Measurements from ENCODE around the gene OTULIN. TPM values are rescaled to one million over a fixed set of nuclear protein-coding genes. Genes with fewer than 3 reads are reported as not detected.

Gene OTULIN
- total RNA-seq, 4 donors from 2014 or later, result 5.0 to 30.1 (median 17.8) TPM

DNA sequence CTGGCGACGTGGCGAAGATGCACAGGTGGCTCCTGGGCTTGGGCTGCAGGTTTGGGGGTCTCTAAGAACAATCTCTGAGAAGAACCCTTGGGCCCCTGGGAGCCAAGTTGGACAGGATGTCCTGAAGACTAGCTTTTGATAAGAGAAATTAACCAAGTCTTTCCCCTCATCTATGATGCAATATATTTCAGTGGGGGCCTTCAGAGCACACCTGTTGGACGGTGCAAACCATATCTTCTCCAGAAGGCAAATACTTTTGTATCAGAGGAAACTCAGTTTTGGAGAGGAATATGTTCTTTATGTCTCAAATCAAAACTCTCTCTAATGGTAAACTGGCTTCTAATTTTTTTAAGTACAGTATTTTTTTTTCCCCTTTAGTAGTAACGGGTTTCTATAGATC, 28.6 kb downstream of the OTULIN start:
- Histone ChIP-seq H3K36me3 (no peaks in the 10 kb centered on the region), H3K27ac (no peak overlapping the region), H3K4me3 (no peak overlapping the region), H3K4me1 (no peaks in the 10 kb centered on the region), H3K9me3 (no peaks in the 10 kb centered on the region), H3K27me3 (no peaks in the 10 kb centered on the region)
- DNase-seq, result no peak
- TF ChIP-seq POLR2A (IDR thresholded peaks at IDR 0.05) (no peak), CTCF (IDR thresholded peaks at IDR 0.05) (no peak)
- intact Hi-C loops (cut with DNase I; ENCODE audit: low total_unique reads), result no loop called here

GRCh38 chr5:14695152-14695551, 30.6 kb downstream of the OTULIN start:
- Histone ChIP-seq H3K27ac (no peak overlapping the region), H3K27me3 (no peaks in the 10 kb centered on the region), H3K4me1 (no peaks in the 10 kb centered on the region), H3K36me3 (no peaks in the 10 kb centered on the region), H3K9me3 (no peaks in the 10 kb centered on the region), H3K4me3 (no peak overlapping the region)
- TF ChIP-seq CTCF (IDR thresholded peaks at IDR 0.05) (no peak), POLR2A (IDR thresholded peaks at IDR 0.05) (no peak)
- intact Hi-C loops (cut with DNase I; ENCODE audit: low total_unique reads), result no loop called here
- no peak for DNase-seq

DNA sequence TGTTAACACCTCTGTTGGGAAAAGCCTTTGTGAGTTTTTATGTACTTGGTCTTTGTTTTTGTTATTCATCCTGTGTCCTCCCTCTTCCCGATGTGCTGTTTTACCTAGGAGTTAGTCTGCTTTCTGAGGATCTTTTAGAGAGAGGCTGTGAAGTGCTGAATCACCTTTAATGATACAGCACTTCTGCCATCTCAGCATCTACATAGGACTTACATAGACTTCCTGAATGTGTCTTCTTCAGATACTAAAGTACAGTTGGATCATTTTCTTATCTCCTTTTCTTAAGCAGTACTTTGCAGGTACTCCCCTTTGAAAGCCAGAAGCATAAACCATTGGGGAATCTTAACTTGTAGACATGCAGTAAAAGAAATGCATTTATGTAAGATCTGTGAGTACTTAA, 31.5 kb downstream of the OTULIN start:
- Histone ChIP-seq H3K9me3 (no peaks in the 10 kb centered on the region), H3K4me3 (no peak overlapping the region), H3K27me3 (no peaks in the 10 kb centered on the region), H3K27ac (no peak overlapping the region), H3K36me3 (no peaks in the 10 kb centered on the region), H3K4me1 (no peaks in the 10 kb centered on the region)
- TF ChIP-seq POLR2A (IDR thresholded peaks at IDR 0.05) (no peak), CTCF (IDR thresholded peaks at IDR 0.05) (no peak)
- DNase-seq, result no peak
- intact Hi-C loops (cut with DNase I; ENCODE audit: low total_unique reads), result no loop called here

- Histone ChIP-seq H3K4me3 (no peak overlapping the region), H3K27me3 (no peaks in the 10 kb centered on the region), H3K4me1 (no peaks in the 10 kb centered on the region), H3K27ac (no peak overlapping the region), H3K36me3 (no peaks in the 10 kb centered on the region), H3K9me3 (no peaks in the 10 kb centered on the region)
- intact Hi-C loops (cut with DNase I; ENCODE audit: low total_unique reads), result no loop called here
- TF ChIP-seq POLR2A (IDR thresholded peaks at IDR 0.05) (no peak), CTCF (IDR thresholded peaks at IDR 0.05) (no peak)
- no peak for DNase-seq
These were observed 32.3 kb downstream of the OTULIN start for GRCh38 chr5:14696851-14697250.

- H3K4me1 ChIP-seq, result no peaks in the 10 kb centered on the region
- no peaks in the 10 kb centered on the region for H3K9me3 ChIP-seq
- H3K4me3 ChIP-seq, result no peak overlapping the region
- DNase-seq, result no peak
- H3K27ac ChIP-seq, result no peak overlapping the region
- no peaks in the 10 kb centered on the region for H3K27me3 ChIP-seq
- no peak for TF ChIP-seq CTCF (IDR thresholded peaks at IDR 0.05)
- no peak for TF ChIP-seq POLR2A (IDR thresholded peaks at IDR 0.05)
- H3K36me3 ChIP-seq, result no peaks in the 10 kb centered on the region
- intact Hi-C loops (cut with DNase I; ENCODE audit: low total_unique reads), result no loop called here
These were observed 34.0 kb downstream of the OTULIN start for GRCh38 chr5:14698495-14698894.

Measured in uterus (tissue), 4 donors.